ENCODE results near the gene NACC2.

Gene NACC2

DNA sequence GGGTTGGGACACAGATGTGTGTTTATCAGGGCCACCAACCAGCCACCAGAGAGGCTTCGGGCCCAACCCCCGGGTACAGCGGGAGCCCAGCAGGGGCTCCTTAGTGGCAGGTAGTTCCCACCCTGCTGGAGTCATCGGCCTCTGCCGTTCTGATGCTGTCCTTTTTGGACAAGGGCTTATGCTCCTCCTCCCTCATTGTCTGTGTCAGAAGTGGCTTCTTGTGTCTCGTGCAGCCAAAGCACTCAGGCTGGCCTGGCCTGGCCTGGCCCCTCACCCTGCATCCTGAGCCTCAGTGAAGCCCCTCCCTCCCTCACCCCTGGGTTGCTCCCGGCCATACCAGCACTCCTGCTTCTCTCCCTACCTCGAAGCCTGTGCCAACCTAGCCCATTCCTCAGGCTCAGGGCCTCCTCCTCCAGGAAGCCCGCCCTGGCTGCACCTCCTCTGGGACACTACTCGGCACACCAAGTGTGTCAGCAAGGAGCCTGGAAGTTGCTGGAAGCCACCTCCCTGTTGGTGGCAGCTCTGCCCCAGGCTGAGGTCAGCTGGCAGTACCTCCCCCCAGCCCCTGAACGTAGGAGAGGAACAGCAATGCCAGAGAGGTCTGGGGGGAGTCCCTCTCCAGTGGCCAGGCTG, 129.8 kb downstream of the NACC2 start:
- DNase-seq (ENCODE audit: low spot score), result no peak
- no peak for FAIRE-seq

GRCh38 chr9:135963938-135964337, 131.2 kb downstream of the NACC2 start:
- FAIRE-seq, result no peak
- DNase-seq (ENCODE audit: low spot score), result no peak

- no peak for DNase-seq (ENCODE audit: low spot score)
- FAIRE-seq, result no peak
Observed at GRCh38 chr9:135963338-135963737, 131.8 kb downstream of the NACC2 start.

DNA sequence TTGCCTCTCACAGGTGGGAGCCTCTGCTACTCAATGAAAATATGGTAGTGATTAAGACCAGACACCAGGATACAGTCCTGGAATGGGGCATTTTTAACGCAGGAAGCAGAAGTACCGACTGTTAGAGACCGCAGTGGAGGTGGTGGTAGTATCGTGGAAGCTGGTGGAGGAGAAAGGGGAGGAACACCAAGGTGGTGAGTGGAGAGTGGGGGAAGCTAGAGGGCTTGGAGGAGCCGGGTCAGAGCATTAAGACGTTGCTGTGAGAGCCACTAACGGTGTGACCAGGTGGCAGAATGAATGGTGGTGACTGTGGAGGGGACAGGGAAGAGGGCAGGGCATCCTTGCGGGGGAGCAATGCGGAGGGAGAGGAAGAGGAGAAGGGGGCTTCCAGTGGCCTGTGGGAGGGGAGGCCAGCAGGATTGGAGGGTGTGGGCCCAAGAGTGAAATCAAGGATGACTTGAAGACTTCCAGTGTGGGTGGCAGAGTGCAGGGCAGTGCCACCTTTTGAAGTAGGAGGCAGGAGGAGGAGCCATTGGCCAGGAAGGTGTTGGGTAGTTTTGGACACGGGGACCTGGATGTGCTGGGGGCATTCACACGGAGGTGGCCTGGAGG, 132.3 kb downstream of the NACC2 start:
- no peak for DNase-seq (ENCODE audit: low spot score)
- no peak for FAIRE-seq

DNA sequence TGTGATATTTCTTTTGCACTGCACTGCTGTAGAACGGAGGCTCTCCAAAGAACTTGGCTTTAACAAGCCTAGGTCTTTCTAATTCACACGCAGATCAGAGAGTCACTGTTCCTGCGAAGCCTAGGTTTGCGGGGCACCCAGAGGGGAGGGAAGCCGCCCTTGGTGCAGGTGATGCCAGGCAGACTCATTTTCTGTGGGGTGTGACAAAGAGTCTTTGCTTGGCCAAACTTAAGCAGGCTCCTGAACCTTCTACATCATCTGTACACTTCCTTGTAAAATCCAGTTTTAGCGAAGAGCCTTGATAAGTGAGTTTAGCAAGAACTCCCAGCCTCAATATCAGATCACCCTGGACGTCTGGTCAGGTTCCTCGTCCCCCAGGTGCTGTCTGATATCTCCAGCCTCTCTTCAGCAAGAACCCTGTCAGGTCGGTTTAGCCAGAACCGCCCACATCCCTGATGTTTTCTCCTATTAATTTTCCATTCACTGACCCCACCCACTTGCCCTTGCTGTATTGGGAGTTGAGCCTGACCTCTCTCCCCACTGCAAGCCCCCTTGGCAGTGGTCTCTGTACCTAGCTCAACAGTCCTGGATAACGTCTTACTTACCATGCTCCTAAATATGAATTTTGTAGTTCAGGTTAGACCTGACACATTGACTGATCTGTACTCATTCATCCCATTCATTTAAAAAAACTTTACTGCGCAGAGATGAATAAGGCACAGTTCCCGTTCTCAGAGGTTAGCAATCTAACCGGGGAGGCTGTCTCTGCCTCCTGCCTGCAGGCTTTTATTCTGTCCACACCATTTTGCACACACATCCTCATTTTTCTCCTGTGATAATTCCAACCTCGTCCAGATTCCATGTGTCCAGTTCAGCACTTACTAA, 133.0 kb downstream of the NACC2 start:
- FAIRE-seq (no peak), DNase-seq (ENCODE audit: low spot score) (no peak)

GRCh38 chr9:135961277-135961715, 133.8 kb downstream of the NACC2 start, which contains the start of gene UBAC1:
Gene UBAC1 (minus strand): TSS chr9:135961373. CDS start chr9:135961162, 211 bp downstream.
- DNase-seq (ENCODE audit: low spot score), result peak; percentile 88
- no peak for FAIRE-seq

DNA sequence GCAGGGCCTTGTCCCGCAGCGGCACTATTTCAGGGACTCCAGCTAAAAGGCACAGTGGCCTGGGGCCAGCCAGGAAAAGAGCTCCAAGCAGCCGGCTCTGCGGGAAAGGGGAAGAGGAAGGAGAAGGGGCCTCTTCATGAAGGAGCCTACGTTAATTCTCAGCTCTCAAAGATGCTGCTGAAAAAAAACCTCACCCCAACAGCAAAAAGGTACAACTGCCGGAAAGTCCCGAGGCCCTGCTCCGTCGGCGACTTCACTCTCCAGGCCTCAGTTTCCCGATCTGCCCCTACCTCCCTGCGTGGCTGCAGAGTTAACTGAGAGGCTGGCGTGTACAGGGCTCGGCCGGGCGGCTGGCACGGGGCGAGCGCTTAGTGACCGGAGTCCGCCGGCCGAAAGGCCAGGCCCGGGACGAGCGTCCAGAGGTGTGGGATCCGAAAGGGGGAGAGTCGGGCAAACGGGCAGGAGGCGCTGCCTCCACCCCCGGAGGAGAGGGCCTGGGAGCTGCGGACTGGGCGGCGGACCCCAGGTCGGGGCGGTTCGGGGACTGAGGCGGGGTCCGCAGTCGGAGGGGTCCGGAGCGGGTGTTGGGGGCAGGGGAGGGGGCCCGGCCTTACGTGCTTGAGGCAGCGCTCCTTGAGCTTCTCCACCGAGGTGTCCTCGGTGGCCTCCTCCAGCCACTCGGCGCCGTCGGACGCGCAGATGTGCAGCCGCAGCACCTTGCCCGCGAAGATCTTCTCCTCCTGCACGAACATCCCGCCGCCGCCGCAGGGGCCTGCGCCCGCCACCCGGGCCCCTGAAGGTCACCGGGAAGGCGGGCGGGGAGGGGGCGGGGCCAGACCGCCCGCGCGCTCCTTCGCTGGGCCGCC, 134.4 kb downstream of the NACC2 start:
- FAIRE-seq (no peak), DNase-seq (ENCODE audit: low spot score) (no peak)

GRCh38 chr9:135959814-135960213, 135.3 kb downstream of the NACC2 start:
- no peak for DNase-seq (ENCODE audit: low spot score)

GRCh38 chr9:135958485-135958884, 136.6 kb downstream of the NACC2 start:
- no peak for FAIRE-seq
- DNase-seq (ENCODE audit: low spot score), result no peak

More at GRCh38 chr9:135959814-135960213, 135.3 kb downstream of the NACC2 start:
- no peak for FAIRE-seq

DNA sequence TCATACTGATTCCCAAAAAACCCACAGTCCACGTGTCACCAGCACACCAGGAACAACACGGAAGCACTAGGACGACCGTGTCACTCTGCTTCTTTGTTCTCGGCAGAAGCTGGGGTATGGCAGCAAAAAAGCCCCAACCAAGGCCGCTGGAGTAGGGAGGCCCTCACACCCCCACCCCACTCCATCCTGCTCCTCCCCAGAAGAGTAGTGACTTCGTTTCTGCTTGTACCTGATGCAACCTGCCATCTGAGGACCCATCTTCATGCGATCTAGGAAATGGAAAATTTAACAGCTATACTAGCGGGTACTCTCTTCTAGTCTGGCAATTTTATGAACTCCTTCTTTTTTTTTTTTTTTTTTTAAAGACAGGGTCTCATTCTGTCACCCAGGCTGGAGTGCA, 137.7 kb downstream of the NACC2 start:
- DNase-seq (ENCODE audit: low spot score) (no peak), FAIRE-seq (no peak)

DNA sequence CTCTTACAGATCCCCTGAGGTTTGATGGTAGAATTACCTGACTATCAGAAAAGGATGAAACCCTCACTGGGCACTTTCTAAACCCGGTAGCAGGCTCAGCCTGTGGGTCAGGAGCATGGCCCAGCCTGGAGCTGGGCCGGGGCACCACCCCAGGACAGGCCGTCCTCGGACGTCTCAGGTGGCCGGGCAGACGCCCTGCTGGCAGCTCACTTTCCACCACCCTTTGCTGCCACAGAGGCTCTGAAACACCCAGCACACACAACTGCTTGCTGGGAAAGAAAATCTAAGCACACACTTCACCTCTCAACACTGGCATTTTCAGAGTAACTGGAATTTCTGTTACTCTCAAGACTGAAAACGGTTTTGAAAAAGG, 138.3 kb downstream of the NACC2 start:
- no peak for DNase-seq (ENCODE audit: low spot score)
- no peak for FAIRE-seq

Data from RCC 7860 (cell line).